NCI-H82 treated with DMSO at 0.1 percent for 48 hours (cell line): Measurements from ENCODE around the gene FAM83G.
A peak's percentile ranks its signal among the peaks of the same experiment; 100 is the strongest.

Experiments
- DNase-seq: peaks from one replicate; lab custom pipeline; 2025; ENCODE audit not compliant: unreplicated experiment; lab: John Stamatoyannopoulos, UW

Gene FAM83G

GRCh38 chr17:18970582-18971480 is 33.7 kb downstream of the FAM83G start:
- no peak for DNase-seq

DNA sequence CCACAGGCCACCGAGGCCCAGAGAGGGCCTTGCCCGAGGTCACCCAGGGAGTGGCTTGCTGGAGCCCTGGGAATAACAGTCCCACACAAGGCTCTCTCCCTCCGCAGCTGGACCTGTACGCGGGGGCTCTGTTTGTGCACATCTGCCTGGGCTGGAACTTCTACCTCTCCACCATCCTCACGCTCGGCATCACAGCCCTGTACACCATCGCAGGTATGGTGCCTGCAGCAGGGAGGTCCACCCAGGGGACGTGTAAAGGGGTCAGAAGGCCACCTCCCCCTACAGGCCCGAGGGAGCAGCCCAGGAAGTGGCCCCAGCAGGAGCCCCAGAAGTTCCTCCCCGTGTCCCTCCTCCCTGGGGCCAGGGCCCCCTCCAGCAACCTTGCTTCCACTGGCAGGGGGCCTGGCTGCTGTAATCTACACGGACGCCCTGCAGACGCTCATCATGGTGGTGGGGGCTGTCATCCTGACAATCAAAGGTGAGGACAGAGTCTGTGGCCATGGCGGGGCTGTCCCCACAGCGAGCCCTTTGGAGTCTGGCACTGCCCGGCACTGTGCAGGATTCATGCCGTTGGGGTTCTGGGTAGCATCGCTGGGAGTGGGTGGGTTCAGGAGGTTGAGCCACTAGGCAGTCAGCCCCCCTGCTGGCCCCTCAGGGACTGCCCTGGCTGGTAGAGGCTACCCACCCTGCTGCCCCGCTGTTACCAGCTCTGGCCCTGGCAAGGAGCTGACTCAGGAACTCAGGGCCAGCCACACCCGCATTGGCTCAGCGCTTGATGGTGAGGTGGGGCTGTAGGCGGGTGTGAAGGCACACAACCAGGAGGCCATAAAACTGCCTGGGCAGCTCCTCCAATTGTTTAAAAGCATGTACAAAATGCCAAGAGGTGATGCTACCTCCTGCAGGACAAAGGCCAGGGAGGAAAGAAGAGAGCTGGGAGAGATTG is 35.3 kb downstream of the FAM83G start:
- DNase-seq, result no peak

GRCh38 chr17:18968345-18968744 is 36.2 kb downstream of the FAM83G start:
- DNase-seq, result no peak

- no peak for DNase-seq
These were observed 36.6 kb downstream of the FAM83G start for GRCh38 chr17:18967916-18968315.

DNA sequence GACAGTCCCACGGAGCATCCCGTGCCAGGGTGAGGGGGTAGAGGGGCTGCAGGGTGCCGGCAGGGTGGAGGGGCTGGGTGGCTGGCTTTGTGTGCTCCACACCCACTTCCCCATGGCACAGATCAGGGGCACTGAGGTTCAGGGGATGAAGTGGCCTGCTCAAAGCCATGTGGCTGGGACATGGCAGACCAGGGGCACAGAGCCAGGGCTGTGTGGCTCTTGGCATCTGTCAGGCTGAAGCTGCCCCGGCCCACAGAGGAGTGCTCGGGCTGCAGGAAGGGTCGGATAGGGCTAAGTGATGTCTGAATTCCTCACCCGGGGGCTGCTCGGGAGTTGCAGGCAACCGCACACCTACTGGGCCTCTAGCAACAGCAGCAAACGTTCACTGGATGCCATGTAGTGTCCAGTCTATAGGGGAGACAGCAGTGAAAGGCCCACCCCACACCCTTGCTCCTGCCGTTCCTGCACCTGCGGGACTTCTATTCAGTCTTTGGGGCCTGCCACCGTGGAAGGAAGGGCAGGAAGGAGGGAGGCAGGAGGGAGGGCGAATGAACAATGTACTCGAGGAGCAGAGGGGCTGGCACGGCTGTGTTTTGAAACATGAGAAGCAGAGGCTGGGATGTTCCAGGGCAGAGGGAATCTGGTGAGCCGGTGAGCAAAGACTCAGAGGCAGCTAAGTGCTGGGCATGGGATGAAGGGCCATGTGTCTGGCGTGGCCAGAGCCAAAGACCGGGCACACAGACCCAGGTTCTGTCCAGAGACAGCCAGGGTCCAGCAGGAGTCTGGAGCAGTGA is 37.5 kb downstream of the FAM83G start:
- DNase-seq, result no peak

DNA sequence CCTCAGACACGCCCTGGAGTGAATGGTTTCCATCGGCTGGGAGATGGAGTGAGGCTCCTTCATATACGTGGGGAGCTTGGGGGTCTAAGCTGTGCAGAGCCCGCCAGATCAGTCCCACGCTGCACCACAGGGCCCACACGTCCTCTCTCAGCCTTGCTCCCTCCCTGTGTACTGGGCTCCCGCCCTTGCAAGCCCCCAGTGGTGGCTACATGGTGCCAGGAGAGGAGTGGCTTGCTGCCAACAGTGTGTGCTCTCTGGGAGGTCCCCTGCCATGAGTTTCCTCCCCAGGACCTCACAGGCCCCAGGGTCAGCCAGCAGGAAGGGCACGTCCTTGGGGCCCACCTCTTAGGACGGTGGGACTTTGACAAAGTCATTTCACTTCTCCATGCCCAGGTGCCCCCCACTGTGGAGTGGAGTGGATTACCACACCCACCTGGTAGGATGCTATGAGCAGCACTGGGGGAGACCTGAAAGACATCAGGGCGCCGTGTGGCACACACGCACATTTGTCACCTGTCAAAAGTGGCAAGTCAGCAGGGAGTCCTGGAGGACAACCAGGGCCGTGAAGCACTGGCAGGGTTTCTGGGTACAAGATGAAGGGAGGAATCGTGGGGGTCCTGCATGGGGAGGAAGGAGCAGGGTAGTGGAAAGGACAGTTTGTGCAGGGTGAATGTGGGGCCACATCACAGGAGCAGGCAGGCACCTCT is 38.9 kb downstream of the FAM83G start:
- no peak for DNase-seq

GRCh38 chr17:18964550-18964949 is 40.0 kb downstream of the FAM83G start:
- DNase-seq, result no peak

GRCh38 chr17:18964018-18964351 is 40.6 kb downstream of the FAM83G start:
- DNase-seq, result no peak

DNA sequence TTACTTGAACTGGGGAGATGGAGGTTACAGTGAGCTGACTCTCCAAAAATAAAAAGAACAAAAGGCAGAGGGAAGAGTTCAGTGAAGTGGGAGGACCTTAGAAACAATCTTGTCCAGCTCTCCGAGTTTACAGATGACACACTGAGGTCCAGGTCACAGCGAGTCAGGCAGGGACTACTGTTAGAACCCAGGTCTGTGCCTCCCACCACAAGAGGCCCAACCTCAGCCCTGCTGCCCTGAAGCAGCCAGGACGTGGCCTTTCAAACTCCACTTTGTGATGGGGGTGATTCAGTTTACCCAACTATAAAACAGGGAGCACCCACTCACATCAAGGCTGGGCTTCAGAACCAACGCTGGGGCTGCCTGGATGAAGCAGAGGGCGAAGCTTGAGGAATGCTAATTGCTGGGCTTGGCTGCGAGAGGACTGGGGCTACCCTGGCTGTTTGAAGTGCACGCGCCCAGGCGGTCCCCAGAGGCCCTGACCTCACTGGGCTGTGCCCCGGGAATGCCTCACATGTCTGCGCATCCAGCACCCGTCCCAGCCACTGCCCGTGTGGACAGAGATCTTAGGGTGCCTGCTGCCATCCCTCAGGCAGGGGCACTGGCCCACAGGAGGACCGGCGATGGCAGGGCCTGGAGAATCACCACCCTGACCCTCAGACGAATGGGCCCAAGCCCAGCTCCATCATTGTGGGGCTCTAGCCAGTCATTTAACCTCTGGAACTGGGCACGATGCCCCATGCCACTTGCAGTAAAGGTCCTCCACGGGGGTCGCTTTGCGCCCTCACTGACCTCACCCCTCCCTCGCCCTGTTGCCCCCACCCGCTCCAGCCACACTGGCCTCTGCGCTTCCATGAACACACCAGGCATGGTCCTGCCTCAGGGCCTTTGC is 41.2 kb downstream of the FAM83G start:
- no peak for DNase-seq

- DNase-seq, result no peak
These were observed 42.1 kb downstream of the FAM83G start for GRCh38 chr17:18962494-18962815.

GRCh38 chr17:18961634-18962493 is 42.7 kb downstream of the FAM83G start:
- no peak for DNase-seq

GRCh38 chr17:18960803-18961511 is 43.6 kb downstream of the FAM83G start:
- peak; percentile 41 for DNase-seq

DNA sequence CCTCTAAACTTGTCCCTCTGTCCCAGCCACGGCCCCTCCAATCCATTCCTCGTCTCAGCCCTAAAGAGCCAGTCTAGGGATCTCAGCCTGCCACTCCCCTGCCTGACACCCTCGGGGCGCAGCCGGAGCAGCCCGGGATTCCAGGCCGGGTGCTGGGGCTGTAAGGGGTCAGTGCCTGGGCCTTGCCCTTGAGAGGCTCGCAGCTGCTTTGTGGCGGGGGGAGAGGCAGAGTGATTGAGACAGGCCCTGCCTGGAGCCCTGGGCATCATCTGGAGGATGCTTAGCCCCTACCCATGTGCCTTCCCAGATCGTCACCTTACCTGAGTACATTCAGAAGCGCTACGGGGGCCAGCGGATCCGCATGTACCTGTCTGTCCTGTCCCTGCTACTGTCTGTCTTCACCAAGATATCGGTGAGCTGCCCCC is 44.3 kb downstream of the FAM83G start:
- no peak for DNase-seq

DNA sequence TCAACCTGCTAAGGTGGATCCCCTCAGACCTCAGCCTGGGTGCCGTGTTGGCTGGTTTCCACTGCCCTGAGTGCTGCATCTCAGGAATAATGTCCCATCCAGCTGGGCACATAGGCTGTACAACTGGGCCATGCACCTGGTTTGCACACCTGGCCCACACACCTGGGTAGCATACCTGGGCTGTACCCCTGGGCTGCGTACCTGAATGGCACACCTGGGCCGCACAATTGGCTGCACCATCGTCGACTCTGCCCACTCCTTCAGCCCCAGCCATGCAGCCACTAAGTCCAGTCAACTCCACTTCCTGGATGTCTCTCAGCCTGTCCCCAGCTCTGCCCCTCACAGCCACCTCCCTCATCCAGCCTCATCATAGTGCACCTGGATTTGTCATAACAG is 44.7 kb downstream of the FAM83G start:
- no peak for DNase-seq

GRCh38 chr17:18959071-18959844 is 45.3 kb downstream of the FAM83G start:
- no peak for DNase-seq

- DNase-seq, result no peak
These were observed 46.0 kb downstream of the FAM83G start for GRCh38 chr17:18958611-18959010.

- DNase-seq, result no peak
These were observed 46.7 kb downstream of the FAM83G start for GRCh38 chr17:18957831-18958230.
